ENCODE measurements around the gene KLHL13.
"Not testable (repeated sequence)": the region's sequence is repeated elsewhere in the genome, so short reads cannot be mapped to it uniquely, and the experiment has no call there.

KLHL13 gene

DNA sequence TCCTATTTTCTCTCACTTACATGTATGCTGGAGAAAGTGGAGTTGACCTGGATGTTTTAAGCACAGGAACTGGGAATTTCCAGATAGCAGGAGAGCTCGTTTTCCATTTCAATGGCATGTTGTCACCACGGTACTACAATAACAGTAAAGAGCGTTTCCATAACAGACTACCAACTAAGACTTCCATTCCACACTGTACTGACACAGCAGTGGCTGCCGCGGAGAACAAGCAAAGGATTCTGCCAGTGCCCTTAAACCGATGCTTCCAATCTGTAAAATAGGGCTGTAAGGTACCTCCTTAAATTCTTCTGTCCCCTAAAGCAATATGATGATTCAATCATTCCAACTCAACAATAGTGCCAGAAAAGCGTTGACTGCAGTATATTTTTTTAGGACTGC lies 143.9 kb downstream of the KLHL13 start:
- Histone ChIP-seq H3K4me3 (IDR thresholded peaks at IDR 0.05; ENCODE audit: insufficient read depth, low read depth, low read length) (no peak overlapping the region), H3K4me1 (ENCODE audit: low read depth, poor library complexity, severe bottlenecking) (no peaks in the 10 kb centered on the region), H3K27ac (no peak overlapping the region), H3K4me2 (no peak overlapping the region), H2AFZ (ENCODE audit: low read depth) (no peak overlapping the region), H4K20me1 (ENCODE audit: insufficient read depth) (no peaks in the 10 kb centered on the region), H3K9ac (no peak overlapping the region), H3K27me3 (ENCODE audit: insufficient read depth, low read depth) (no peaks in the 10 kb centered on the region), H3K36me3 (ENCODE audit: insufficient read depth) (no peaks in the 10 kb centered on the region), H3K79me2 (ENCODE audit: insufficient read depth, low read depth) (no peaks in the 10 kb centered on the region)
- TF ChIP-seq CTCF (conservative IDR thresholded peaks at IDR 0.05; ENCODE audit: low read depth, low read length) = no peak

DNA sequence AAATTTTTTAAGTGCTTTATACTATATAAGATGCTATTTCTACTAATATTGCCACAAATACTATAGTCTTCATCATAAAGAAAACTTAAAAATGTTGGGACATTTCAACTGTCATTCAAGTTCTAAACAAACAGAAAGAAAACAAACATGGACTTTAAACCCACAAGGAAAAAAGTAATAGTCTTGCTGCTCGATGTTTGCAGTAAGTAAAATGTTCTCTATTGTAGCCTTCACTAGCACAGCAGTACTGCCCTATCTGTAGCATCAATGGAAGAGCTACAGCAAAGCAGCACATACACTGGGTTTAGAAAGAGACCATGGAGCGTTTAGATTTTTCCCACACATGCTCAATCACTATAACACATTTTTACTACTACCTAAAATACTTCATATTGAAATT lies 146.8 kb downstream of the KLHL13 start:
- Histone ChIP-seq H2AFZ (ENCODE audit: low read depth) (no peak overlapping the region), H3K4me1 (ENCODE audit: low read depth, poor library complexity, severe bottlenecking) (no peaks in the 10 kb centered on the region), H3K27me3 (ENCODE audit: insufficient read depth, low read depth) (no peaks in the 10 kb centered on the region), H3K4me3 (IDR thresholded peaks at IDR 0.05; ENCODE audit: insufficient read depth, low read depth, low read length) (no peak overlapping the region), H4K20me1 (ENCODE audit: insufficient read depth) (no peaks in the 10 kb centered on the region), H3K4me2 (no peak overlapping the region), H3K79me2 (ENCODE audit: insufficient read depth, low read depth) (no peaks in the 10 kb centered on the region), H3K9ac (no peak overlapping the region), H3K36me3 (ENCODE audit: insufficient read depth) (no peaks in the 10 kb centered on the region), H3K27ac (no peak overlapping the region)
- TF ChIP-seq CTCF (conservative IDR thresholded peaks at IDR 0.05; ENCODE audit: low read depth, low read length) = no peak

- Histone ChIP-seq H3K4me2 (no peak overlapping the region), H3K79me2 (ENCODE audit: insufficient read depth, low read depth) (no peaks in the 10 kb centered on the region), H3K36me3 (ENCODE audit: insufficient read depth) (no peaks in the 10 kb centered on the region), H4K20me1 (ENCODE audit: insufficient read depth) (no peaks in the 10 kb centered on the region), H3K27me3 (ENCODE audit: insufficient read depth, low read depth) (no peaks in the 10 kb centered on the region), H3K27ac (no peak overlapping the region), H2AFZ (ENCODE audit: low read depth) (no peak overlapping the region), H3K4me3 (IDR thresholded peaks at IDR 0.05; ENCODE audit: insufficient read depth, low read depth, low read length) (no peak overlapping the region), H3K9ac (no peak overlapping the region), H3K4me1 (ENCODE audit: low read depth, poor library complexity, severe bottlenecking) (no peaks in the 10 kb centered on the region)
- TF ChIP-seq CTCF (conservative IDR thresholded peaks at IDR 0.05; ENCODE audit: low read depth, low read length) = no peak
Observed at GRCh38 chrX:117969328-117969727, 147.3 kb downstream of the KLHL13 start.

DNA sequence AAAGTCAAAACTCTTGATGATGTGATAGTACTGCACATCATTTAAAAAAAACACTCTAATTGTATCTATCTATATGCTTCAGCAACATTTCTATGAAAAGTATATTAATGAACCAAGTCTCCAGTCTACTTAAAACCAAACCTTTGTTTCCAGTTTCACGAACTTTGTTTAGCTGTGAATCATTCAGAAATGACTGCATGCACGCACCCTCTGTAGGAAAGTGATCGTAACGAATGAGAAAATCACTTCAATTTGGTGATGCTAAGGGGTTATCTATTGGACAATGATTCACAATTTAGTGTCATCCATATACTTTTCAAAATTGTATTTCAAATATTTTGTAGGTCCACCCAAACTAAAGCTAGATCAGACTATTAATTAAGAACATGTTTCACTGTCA lies 157.6 kb downstream of the KLHL13 start:
- H4K20me1 ChIP-seq (ENCODE audit: insufficient read depth) = no peaks in the 10 kb centered on the region
- no peak overlapping the region for H3K4me3 ChIP-seq (IDR thresholded peaks at IDR 0.05; ENCODE audit: insufficient read depth, low read depth, low read length)
- H3K4me2 ChIP-seq = no peak overlapping the region
- H2AFZ ChIP-seq (ENCODE audit: low read depth) = no peak overlapping the region
- TF ChIP-seq CTCF (conservative IDR thresholded peaks at IDR 0.05; ENCODE audit: low read depth, low read length) = no peak
- H3K9ac ChIP-seq = no peak overlapping the region
- H3K27ac ChIP-seq = no peak overlapping the region
- H3K36me3 ChIP-seq (ENCODE audit: insufficient read depth) = no peaks in the 10 kb centered on the region
- H3K27me3 ChIP-seq (ENCODE audit: insufficient read depth, low read depth) = no peaks in the 10 kb centered on the region
- no peaks in the 10 kb centered on the region for H3K79me2 ChIP-seq (ENCODE audit: insufficient read depth, low read depth)
- no peaks in the 10 kb centered on the region for H3K4me1 ChIP-seq (ENCODE audit: low read depth, poor library complexity, severe bottlenecking)

GRCh38 chrX:117957128-117957527 lies 159.5 kb downstream of the KLHL13 start:
- no peak for TF ChIP-seq CTCF (conservative IDR thresholded peaks at IDR 0.05; ENCODE audit: low read depth, low read length)
- Histone ChIP-seq H3K27ac (no peak overlapping the region), H3K4me1 (ENCODE audit: low read depth, poor library complexity, severe bottlenecking) (no peaks in the 10 kb centered on the region), H2AFZ (ENCODE audit: low read depth) (no peak overlapping the region), H3K79me2 (ENCODE audit: insufficient read depth, low read depth) (no peaks in the 10 kb centered on the region), H3K36me3 (ENCODE audit: insufficient read depth) (no peaks in the 10 kb centered on the region), H3K27me3 (ENCODE audit: insufficient read depth, low read depth) (no peaks in the 10 kb centered on the region), H3K4me3 (IDR thresholded peaks at IDR 0.05; ENCODE audit: insufficient read depth, low read depth, low read length) (no peak overlapping the region), H3K4me2 (no peak overlapping the region), H4K20me1 (ENCODE audit: insufficient read depth) (no peaks in the 10 kb centered on the region), H3K9ac (no peak overlapping the region)

- not testable (repeated sequence) for H3K79me2 ChIP-seq (ENCODE audit: insufficient read depth, low read depth); H3K4me3 ChIP-seq (IDR thresholded peaks at IDR 0.05; ENCODE audit: insufficient read depth, low read depth, low read length); H3K9ac ChIP-seq; H3K36me3 ChIP-seq (ENCODE audit: insufficient read depth); H3K27me3 ChIP-seq (ENCODE audit: insufficient read depth, low read depth); H4K20me1 ChIP-seq (ENCODE audit: insufficient read depth); H2AFZ ChIP-seq (ENCODE audit: low read depth); H3K4me1 ChIP-seq (ENCODE audit: low read depth, poor library complexity, severe bottlenecking); H3K27ac ChIP-seq; H3K4me2 ChIP-seq
Observed at GRCh38 chrX:117939296-117939695, 177.3 kb downstream of the KLHL13 start.
